Fibroblast of pulmonary artery (primary cell): ENCODE measurements around the gene MIEF2.
"Not testable (repeated sequence)": the region's sequence is repeated elsewhere in the genome, so short reads cannot be mapped to it uniquely, and the experiment has no call there.

Source experiments
- DNase-seq: peaks from one replicate; pipeline ENCODE4 v3.0.0-alpha.2; 2010; ENCODE audit warnings: low read depth
- H3K4me3 ChIP-seq: replicated peaks from 2 replicates; pipeline ENCODE4 v1.5.1; 2011; ENCODE audit warnings: low read depth, mild to moderate bottlenecking, control low read depth, low read length, moderate library complexity
- CTCF ChIP-seq: IDR thresholded peaks from 2 replicates; pipeline ENCODE4 v1.5.1; 2011; ENCODE audit warnings: mild to moderate bottlenecking, control low read depth, low read length, inconsistent platforms; ENCODE audit errors: missing control alignments

MIEF2 gene, protein sequence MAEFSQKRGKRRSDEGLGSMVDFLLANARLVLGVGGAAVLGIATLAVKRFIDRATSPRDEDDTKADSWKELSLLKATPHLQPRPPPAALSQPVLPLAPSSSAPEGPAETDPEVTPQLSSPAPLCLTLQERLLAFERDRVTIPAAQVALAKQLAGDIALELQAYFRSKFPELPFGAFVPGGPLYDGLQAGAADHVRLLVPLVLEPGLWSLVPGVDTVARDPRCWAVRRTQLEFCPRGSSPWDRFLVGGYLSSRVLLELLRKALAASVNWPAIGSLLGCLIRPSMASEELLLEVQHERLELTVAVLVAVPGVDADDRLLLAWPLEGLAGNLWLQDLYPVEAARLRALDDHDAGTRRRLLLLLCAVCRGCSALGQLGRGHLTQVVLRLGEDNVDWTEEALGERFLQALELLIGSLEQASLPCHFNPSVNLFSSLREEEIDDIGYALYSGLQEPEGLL

DNA sequence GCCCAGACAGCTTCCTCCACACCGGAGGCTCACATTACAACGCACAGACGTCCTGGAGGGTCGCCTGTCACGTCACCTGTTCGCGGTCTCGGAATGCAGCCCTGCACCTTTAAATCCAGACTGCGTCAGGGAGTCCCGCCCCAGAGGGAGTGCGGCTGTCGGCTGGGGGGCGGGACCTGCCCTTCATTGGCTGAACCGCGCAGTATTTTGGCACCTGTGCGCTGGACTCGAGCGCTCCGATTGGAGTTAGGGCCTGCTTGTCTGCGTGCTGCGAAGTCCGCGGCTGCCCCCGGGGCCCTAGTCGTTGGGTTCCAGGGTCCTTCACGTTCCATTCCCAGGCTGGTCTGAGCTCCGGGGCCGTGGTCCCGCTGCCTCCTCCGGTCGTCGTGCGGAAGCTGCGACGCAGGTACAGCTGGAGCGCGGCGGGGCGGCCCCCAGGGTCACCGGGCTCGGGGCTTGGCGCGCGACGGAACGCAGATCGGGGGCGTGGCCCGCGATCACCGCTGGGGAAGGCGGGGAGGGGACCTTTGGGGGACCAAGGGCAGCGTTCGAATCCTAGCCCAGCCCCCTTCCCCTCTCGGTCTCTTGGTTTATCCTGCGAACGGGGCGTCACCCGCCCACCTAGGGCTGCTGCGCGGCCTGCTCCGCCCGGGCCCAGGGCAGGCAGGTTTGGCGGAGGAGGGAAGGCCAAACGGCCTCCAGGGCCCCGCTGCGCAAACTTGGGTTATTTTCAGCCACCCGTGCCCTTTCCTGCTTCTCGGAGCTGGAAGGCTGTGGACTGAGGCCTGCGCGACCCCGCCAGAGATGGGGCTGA is at the start of gene MIEF2:
Gene MIEF2, plus strand, starts transcription at position 331 of the 814 bp plus-strand sequence. CDS start 2,059 bp downstream, outside the sequence.
- no peak for TF ChIP-seq CTCF
- peak; percentile 96 for DNase-seq
- H3K4me3 ChIP-seq, result peak within 1 kb of the TSS; percentile 81

- no peak for TF ChIP-seq CTCF
- no peak overlapping the region for H3K4me3 ChIP-seq
- DNase-seq, result no peak
Observed at GRCh38 chr17:18213666-18214270, 46.7 kb upstream of the MIEF2 start.

DNA sequence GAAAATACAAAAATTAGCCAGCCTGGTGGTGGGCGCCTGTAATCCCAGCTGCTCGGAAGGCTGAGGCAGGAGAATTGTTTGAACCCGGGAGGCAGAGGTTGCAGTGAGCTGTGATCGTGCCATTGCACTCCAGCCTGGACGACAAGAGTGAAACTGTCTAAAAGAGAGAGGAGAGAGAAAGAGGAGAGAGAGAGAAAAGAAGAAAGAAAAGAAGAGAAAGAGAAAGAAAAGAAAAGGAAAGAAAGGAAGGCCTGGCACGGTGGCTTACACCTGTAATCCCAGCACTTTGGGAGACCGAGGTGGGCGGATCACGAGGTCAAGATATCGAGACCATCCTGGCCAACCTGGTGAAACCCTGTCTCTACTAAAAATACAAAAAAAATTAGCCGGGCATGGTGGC is 43.6 kb upstream of the MIEF2 start:
- DNase-seq, H3K4me3 ChIP-seq: not testable (repeated sequence)

- DNase-seq, result peak; percentile 66
- no peak overlapping the region for H3K4me3 ChIP-seq
- peak; percentile 97 for TF ChIP-seq CTCF
Observed at GRCh38 chr17:18217412-18218015, 42.9 kb upstream of the MIEF2 start.

DNA sequence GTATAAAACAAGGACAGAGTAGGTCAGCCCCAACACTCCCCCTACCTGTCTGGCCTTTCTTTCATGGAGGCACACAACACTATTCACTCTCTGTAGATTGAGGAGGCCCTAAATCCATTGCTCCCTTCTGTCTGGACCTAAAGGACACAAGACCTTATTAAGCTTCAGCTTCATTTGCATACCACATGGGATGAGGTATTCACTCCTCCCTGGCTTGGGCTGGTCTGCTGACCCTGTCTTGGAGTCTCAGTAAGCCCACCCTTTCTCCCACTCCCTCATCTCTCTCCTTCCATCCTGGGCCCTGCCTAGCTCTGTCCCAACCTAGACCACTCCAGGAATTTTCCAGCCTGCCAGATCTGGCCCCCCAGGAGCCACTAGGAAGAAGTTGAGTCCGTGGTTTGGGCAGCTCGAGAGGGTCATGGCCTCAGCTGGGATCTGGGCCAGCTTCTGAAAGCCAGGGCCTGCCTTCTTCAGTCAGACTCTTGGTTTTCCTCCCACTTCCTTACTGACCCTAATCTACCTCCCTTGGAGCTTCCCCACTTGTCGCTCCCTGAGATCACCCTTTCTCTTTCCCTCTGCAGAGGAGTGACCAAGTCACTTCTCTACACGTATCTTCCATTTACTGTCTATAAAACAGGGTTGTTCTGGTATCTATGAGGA is 41.6 kb upstream of the MIEF2 start:
- no peak for TF ChIP-seq CTCF
- DNase-seq, result peak; percentile 65
- no peak overlapping the region for H3K4me3 ChIP-seq

DNA sequence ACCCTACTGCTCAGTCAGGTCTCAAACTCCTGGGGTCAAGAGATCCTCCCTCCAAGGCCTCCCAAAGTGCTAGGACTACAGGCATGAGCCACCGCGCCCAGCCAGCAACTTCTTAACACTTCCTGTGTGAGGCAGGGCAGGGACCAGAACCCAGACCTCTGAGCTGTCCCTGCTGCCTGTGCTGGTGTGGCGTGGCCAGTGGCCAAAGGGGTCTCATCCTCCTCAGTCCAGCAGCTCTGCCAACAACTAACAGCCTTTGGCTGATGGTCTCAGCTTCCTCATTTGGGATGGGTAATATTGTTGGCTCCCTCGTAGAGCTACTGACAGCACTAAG is 36.4 kb upstream of the MIEF2 start:
- DNase-seq, result no peak
- TF ChIP-seq CTCF, result no peak
- no peak overlapping the region for H3K4me3 ChIP-seq
